Immature natural killer cell (primary cell): ENCODE results near the gene MYO6. TPM values are rescaled to one million over a fixed set of nuclear protein-coding genes. Genes with fewer than 3 reads are reported as not detected.
"Not testable (repeated sequence)": the region's sequence is repeated elsewhere in the genome, so short reads cannot be mapped to it uniquely, and the experiment has no call there.

Experiments used
- DNase-seq, 3 donors: peaks; one replicate each; pipeline ENCODE4 v3.0.0; 2022; ENCODE audit warnings: mixed read lengths in 1 of 3
- H3K27ac Mint-ChIP-seq, 6 donors: one replicate each; pipeline ENCODE4 v1.8.0; 2020; ENCODE audit warnings: mixed read lengths in 6 of 6, mild to moderate bottlenecking in 5 of 6, inconsistent platforms in 4 of 6, moderate library complexity in 3 of 6
- H3K27me3 Mint-ChIP-seq, 3 donors: one replicate each; pipeline ENCODE4 v1.8.0; 2020 to 2021; ENCODE audit warnings: low read depth in 3 of 3, mild to moderate bottlenecking in 3 of 3, mixed read lengths in 3 of 3, moderate library complexity in 3 of 3, inconsistent platforms in 1 of 3
- H3K36me3 Mint-ChIP-seq, 3 donors: one replicate each; pipeline ENCODE4 v1.8.0; 2020; ENCODE audit warnings: mixed read lengths in 3 of 3, inconsistent platforms in 2 of 3, mild to moderate bottlenecking in 2 of 3
- H3K4me1 Mint-ChIP-seq, 2 donors: one replicate each; pipeline ENCODE4 v1.8.0; 2020; ENCODE audit warnings: inconsistent platforms in 2 of 2, mild to moderate bottlenecking in 2 of 2, mixed read lengths in 2 of 2, moderate library complexity in 1 of 2
- H3K4me3 Mint-ChIP-seq, 5 donors: one replicate each; pipeline ENCODE4 v1.8.0; 2020; ENCODE audit warnings: mild to moderate bottlenecking in 5 of 5, mixed read lengths in 5 of 5, inconsistent platforms in 3 of 5, moderate library complexity in 3 of 5
- H3K9me3 Mint-ChIP-seq, 6 donors: one replicate each; pipeline ENCODE4 v1.8.0; 2020; ENCODE audit warnings: mild to moderate bottlenecking in 6 of 6, mixed read lengths in 6 of 6, inconsistent platforms in 4 of 6, moderate library complexity in 3 of 6
- polyA plus RNA-seq, 3 donors: library from polyadenylated mRNA; unstranded; fragments of 300-500 nt; fragmentation: Illumina TruSeq; gene quantifications; one replicate each; pipeline ENCODE4 v1.2.3, GENCODE V29; 2021

The MYO6 gene
- polyA plus RNA-seq: 1 to 10 TPM in 2 of 3 donors, under 1 TPM in 1; 0.75 to 5.6 (median 4.7) TPM

GRCh38 chr6:75748743-75749538, at the start of gene MYO6:
MYO6 (plus strand) TSS chr6:75749239; CDS start chr6:75817548, 68,309 bp downstream.
- peaks cover 6 to 13% (median 13%) of the 10 kb centered on the region in 3 donors for H3K27me3 Mint-ChIP-seq
- peak within 1 kb of the TSS; percentile 89 to 99 (median 95) for H3K4me3 Mint-ChIP-seq
- H3K9me3 Mint-ChIP-seq: no peaks in the 10 kb centered on the region
- H3K4me1 Mint-ChIP-seq: peaks cover 16 to 23% of the 10 kb centered on the region in 2 donors
- peak; percentile 51 to 66 (median 60) for DNase-seq
- H3K36me3 Mint-ChIP-seq: no peaks in the 10 kb centered on the region
- H3K27ac Mint-ChIP-seq: peak within 1 kb of the TSS; percentile 55 to 91 (median 84)

GRCh38 chr6:75708334-75708733, 40.7 kb upstream of the MYO6 start:
- H3K4me1 Mint-ChIP-seq, H3K4me3 Mint-ChIP-seq, H3K9me3 Mint-ChIP-seq, H3K27me3 Mint-ChIP-seq, DNase-seq, H3K27ac Mint-ChIP-seq: not testable (repeated sequence)
- H3K36me3 Mint-ChIP-seq: peaks cover 10 to 43% (median 15%) of the 10 kb centered on the region in 3 donors

- Mint-ChIP-seq H3K27ac (no peak overlapping the region), H3K4me1 (peaks cover 3 to 6% of the 10 kb centered on the region in 2 donors), H3K27me3 (no peaks in the 10 kb centered on the region), H3K36me3 (peaks cover 23 to 52% (median 24%) of the 10 kb centered on the region in 3 donors), H3K4me3 (no peak overlapping the region), H3K9me3 (no peaks in the 10 kb centered on the region)
- no peak for DNase-seq
Measured at GRCh38 chr6:75711173-75711572, 37.9 kb upstream of the MYO6 start.

- Mint-ChIP-seq H3K9me3 (no peaks in the 10 kb centered on the region), H3K4me3 (no peak overlapping the region), H3K27ac (no peak overlapping the region), H3K27me3 (no peaks in the 10 kb centered on the region), H3K36me3 (peaks cover 11 to 14% (median 12%) of the 10 kb centered on the region in 3 donors), H3K4me1 (no peaks in the 10 kb centered on the region)
- no peak for DNase-seq
Measured at GRCh38 chr6:75719133-75719532, 29.9 kb upstream of the MYO6 start.

GRCh38 chr6:75723382-75723781, 25.7 kb upstream of the MYO6 start:
- H3K4me3 Mint-ChIP-seq: no peak overlapping the region
- no peaks in the 10 kb centered on the region for H3K36me3 Mint-ChIP-seq
- no peak overlapping the region for H3K27ac Mint-ChIP-seq
- no peaks in the 10 kb centered on the region for H3K4me1 Mint-ChIP-seq
- no peak for DNase-seq
- H3K27me3 Mint-ChIP-seq: no peaks in the 10 kb centered on the region
- H3K9me3 Mint-ChIP-seq: no peaks in the 10 kb centered on the region

GRCh38 chr6:75727206-75727605, 21.8 kb upstream of the MYO6 start:
- Mint-ChIP-seq H3K4me3 (no peak overlapping the region), H3K36me3 (no peaks in the 10 kb centered on the region), H3K27ac (no peak overlapping the region), H3K4me1 (no peaks in the 10 kb centered on the region), H3K27me3 (no peaks in the 10 kb centered on the region), H3K9me3 (no peaks in the 10 kb centered on the region)
- no peak for DNase-seq

- not testable (repeated sequence) for H3K4me1 Mint-ChIP-seq, H3K27me3 Mint-ChIP-seq, H3K4me3 Mint-ChIP-seq, H3K9me3 Mint-ChIP-seq, H3K36me3 Mint-ChIP-seq, DNase-seq, H3K27ac Mint-ChIP-seq
Measured at GRCh38 chr6:75731029-75731428, 18.0 kb upstream of the MYO6 start.

GRCh38 chr6:75735491-75736186, 13.4 kb upstream of the MYO6 start:
- Mint-ChIP-seq H3K27me3 (peaks cover 0 to 3% (median 1%) of the 10 kb centered on the region in 3 donors), H3K36me3 (no peaks in the 10 kb centered on the region), H3K9me3 (no peaks in the 10 kb centered on the region), H3K4me3 (no peak overlapping the region), H3K4me1 (no peaks in the 10 kb centered on the region), H3K27ac (no peak overlapping the region)
- no peak for DNase-seq

- H3K27me3 Mint-ChIP-seq: peaks cover 6 to 13% (median 9%) of the 10 kb centered on the region in 3 donors
- DNase-seq: no peak
- H3K36me3 Mint-ChIP-seq: no peaks in the 10 kb centered on the region
- H3K27ac Mint-ChIP-seq: no peak overlapping the region
- no peak overlapping the region for H3K4me3 Mint-ChIP-seq
- peaks cover 0 to 3% (median 0%) of the 10 kb centered on the region in 6 donors for H3K9me3 Mint-ChIP-seq
- peaks cover 4 to 7% of the 10 kb centered on the region in 2 donors for H3K4me1 Mint-ChIP-seq
Measured at GRCh38 chr6:75743971-75744370, 5.1 kb upstream of the MYO6 start.

- Mint-ChIP-seq H3K27me3 (peaks cover 6 to 15% (median 14%) of the 10 kb centered on the region in 3 donors), H3K36me3 (no peaks in the 10 kb centered on the region), H3K4me3 (no peak overlapping the region), H3K27ac (no peak overlapping the region), H3K9me3 (peaks cover 0 to 3% (median 0%) of the 10 kb centered on the region in 6 donors), H3K4me1 (peaks cover 13 to 18% of the 10 kb centered on the region in 2 donors)
- DNase-seq: no peak
Measured at GRCh38 chr6:75745404-75745803, 3.6 kb upstream of the MYO6 start.

- Mint-ChIP-seq H3K36me3 (no peaks in the 10 kb centered on the region), H3K9me3 (peaks cover 0 to 3% (median 0%) of the 10 kb centered on the region in 6 donors), H3K27me3 (peaks cover 6 to 13% (median 13%) of the 10 kb centered on the region in 3 donors), H3K27ac (no peak overlapping the region), H3K4me1 (peaks cover 16 to 23% of the 10 kb centered on the region in 2 donors), H3K4me3 (no peak overlapping the region)
- DNase-seq: no peak
Measured at GRCh38 chr6:75746221-75746620, 2.8 kb upstream of the MYO6 start.

GRCh38 chr6:75747152-75747992, 1.7 kb upstream of the MYO6 start:
- Mint-ChIP-seq H3K9me3 (peaks cover 0 to under 1% (median 0%) of the 10 kb centered on the region in 6 donors), H3K27me3 (peaks cover 6 to 13% (median 13%) of the 10 kb centered on the region in 3 donors), H3K27ac (no peak overlapping the region), H3K4me3 (peak overlapping the region; percentile 4 to 51 (median 36)), H3K36me3 (no peaks in the 10 kb centered on the region), H3K4me1 (peaks cover 16 to 23% of the 10 kb centered on the region in 2 donors)
- DNase-seq: no peak

GRCh38 chr6:75748003-75748742, 866 bp upstream of the MYO6 start:
- Mint-ChIP-seq H3K9me3 (no peaks in the 10 kb centered on the region), H3K4me1 (peaks cover 16 to 23% of the 10 kb centered on the region in 2 donors), H3K4me3 (peak overlapping the region; percentile 83 to 91 (median 87)), H3K36me3 (no peaks in the 10 kb centered on the region), H3K27ac (peak overlapping the region in 2 of 6 donors; percentile 49 to 63), H3K27me3 (peaks cover 6 to 13% (median 13%) of the 10 kb centered on the region in 3 donors)
- no peak for DNase-seq
